ENCODE data around the gene LIPC. TPM values are rescaled to one million over a fixed set of nuclear protein-coding genes. Genes with fewer than 3 reads are reported as not detected.

The LIPC gene
- total RNA-seq, 5 donors from 2014 or later (not counting 1 experiment from before 2014, with no cell fraction given) = 0.89 to 2.1 (median 1.5) TPM

DNA sequence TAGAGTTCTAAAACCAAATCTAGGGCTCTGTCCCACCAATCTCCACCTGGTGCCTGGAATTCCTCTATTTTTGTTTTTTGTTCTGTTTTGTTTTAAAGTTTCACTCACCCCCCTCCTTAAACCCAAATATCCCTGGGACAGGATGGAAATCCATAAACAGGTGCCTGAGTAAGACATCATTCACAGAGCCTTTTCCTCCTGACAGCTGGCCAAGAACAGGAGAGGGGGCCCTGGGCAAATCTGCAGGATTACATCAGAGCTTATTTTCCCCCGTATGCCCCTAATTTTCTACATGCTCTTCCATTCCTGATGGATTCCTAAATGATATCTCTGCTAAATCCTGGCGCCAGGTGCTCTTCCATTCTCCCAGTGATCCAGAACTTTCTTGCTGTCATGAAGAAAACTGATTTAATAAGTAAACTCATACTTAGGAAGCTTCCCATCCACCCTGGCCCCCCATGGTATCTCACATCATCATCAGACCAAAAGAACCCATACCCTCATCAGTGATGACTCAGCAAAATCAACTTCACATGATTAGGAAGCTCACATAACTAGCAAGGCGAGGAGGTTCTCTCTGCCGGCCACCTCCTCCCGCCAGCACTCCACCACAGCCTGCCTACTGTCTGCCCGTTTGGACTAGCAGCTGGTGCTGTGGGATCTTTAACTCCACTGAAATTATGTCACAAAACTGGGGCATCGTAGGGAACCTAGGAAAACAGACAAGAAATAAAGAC lies 61.0 kb downstream of the LIPC start:
- Mint-ChIP-seq H3K4me1 (peaks cover 17 to 39% (median 28%) of the 10 kb centered on the region in 3 donors), H3K27me3 (no peaks in the 10 kb centered on the region), H3K36me3 (no peaks in the 10 kb centered on the region), H3K27ac (no peak overlapping the region), H3K4me3 (no peak overlapping the region), H3K9me3 (peaks cover 0 to 4% (median 0%) of the 10 kb centered on the region in 3 donors)
- DNase-seq = no peak
- Histone ChIP-seq H3K9me3 (no peaks in the 10 kb centered on the region), H3K27ac (ENCODE audit: low read length) (no peak overlapping the region), H3K4me1 (ENCODE audit: control insufficient read depth in 1 of 2, extremely low read depth in 1 of 2, insufficient read depth in 2 of 2, low read length in 2 of 2) (peaks cover 9 to 16% of the 10 kb centered on the region in 2 experiments), H3K4me3 (ENCODE audit: control insufficient read depth in 1 of 2, extremely low read depth in 1 of 2, low read length in 1 of 2) (no peak overlapping the region), H3K27me3 (replicated peaks in 1 of 2; ENCODE audit: control insufficient read depth in 2 of 2, extremely low read depth in 1 of 2, insufficient read depth in 2 of 2, low read length in 1 of 2) (no peaks in the 10 kb centered on the region), H3K36me3 (ENCODE audit: control insufficient read depth in 2 of 2, extremely low read depth in 1 of 2, insufficient read depth in 1 of 2, low read length in 1 of 2) (no peaks in the 10 kb centered on the region)
- ChIA-PET POLR2A (no interaction called here), CTCF (no interaction called here)
- 88% methylated on average over 5 of the region's 7 CpGs for WGBS (ENCODE audit: insufficient coverage)
- ATAC-seq (replicated peaks in 1 of 4) = no peak

DNA sequence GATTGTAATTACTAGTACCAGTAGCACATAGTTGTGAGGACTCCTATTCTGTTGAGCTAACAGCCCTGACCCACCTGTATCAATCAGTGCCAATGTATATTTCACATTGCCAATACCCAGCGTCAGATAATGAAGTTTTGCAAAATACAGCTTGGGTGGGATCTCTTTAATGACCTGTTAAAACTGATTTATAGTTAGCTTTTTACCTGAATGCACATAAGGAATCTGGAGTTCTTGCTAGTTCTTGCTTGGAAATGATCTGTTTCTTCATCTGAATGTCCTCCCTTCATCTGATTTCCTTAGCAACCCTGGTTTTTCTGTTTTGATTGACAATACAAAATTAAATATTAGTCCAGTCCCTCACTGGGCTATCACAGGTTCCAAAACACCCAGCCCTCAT lies 62.8 kb downstream of the LIPC start:
- DNase-seq = no peak
- Histone ChIP-seq H3K27me3 (replicated peaks in 1 of 2; ENCODE audit: control insufficient read depth in 2 of 2, extremely low read depth in 1 of 2, insufficient read depth in 2 of 2, low read length in 1 of 2) (no peaks in the 10 kb centered on the region), H3K27ac (ENCODE audit: low read length) (no peak overlapping the region), H3K4me3 (ENCODE audit: control insufficient read depth in 1 of 2, extremely low read depth in 1 of 2, low read length in 1 of 2) (no peak overlapping the region), H3K9me3 (no peaks in the 10 kb centered on the region), H3K4me1 (ENCODE audit: control insufficient read depth in 1 of 2, extremely low read depth in 1 of 2, insufficient read depth in 2 of 2, low read length in 2 of 2) (peaks cover 7 to 16% of the 10 kb centered on the region in 2 experiments), H3K36me3 (ENCODE audit: control insufficient read depth in 2 of 2, extremely low read depth in 1 of 2, insufficient read depth in 1 of 2, low read length in 1 of 2) (no peaks in the 10 kb centered on the region)
- ChIA-PET CTCF (no interaction called here), POLR2A (no interaction called here)
- no peak for ATAC-seq (replicated peaks in 1 of 4)
- no peaks in the 10 kb centered on the region for H3K36me3 Mint-ChIP-seq
- no peaks in the 10 kb centered on the region for H3K27me3 Mint-ChIP-seq
- H3K27ac Mint-ChIP-seq = no peak overlapping the region
- H3K4me3 Mint-ChIP-seq = no peak overlapping the region
- no peaks in the 10 kb centered on the region for H3K9me3 Mint-ChIP-seq
- peaks cover 17 to 43% (median 25%) of the 10 kb centered on the region in 3 donors for H3K4me1 Mint-ChIP-seq
- WGBS (ENCODE audit: insufficient coverage) = no CpG with 5 or more reads among the region's 1 CpG

DNA sequence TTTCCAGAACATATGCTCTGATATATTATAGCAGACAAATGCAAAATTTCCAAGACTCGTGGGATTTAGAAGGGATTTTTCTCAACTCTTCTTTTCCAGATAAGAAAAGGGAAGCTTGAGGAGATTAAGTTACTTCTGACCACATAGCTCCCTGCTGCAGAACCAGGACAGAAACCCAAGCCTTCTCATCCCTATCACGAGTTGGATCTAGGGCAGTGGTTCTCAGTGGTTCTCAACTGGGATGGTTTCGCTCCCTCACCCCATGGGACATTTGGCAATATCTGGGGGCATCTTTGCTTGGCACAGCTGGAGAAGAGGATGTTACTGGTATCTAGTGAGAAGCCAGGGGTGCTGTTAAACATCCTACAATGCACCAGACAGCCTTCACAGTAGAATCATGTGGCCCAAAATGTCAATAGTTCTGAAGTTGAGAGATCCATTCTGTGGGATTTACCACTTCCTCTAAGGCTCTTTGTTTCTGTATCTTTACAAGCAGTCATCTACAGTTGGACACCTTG lies 64.2 kb downstream of the LIPC start:
- H3K4me3 Mint-ChIP-seq = peak overlapping the region in 1 of 3 donors; percentile 18
- no peaks in the 10 kb centered on the region for H3K36me3 Mint-ChIP-seq
- Histone ChIP-seq H3K4me1 (ENCODE audit: control insufficient read depth in 1 of 2, extremely low read depth in 1 of 2, insufficient read depth in 2 of 2, low read length in 2 of 2) (peaks cover 7 to 16% of the 10 kb centered on the region in 2 experiments), H3K4me3 (ENCODE audit: control insufficient read depth in 1 of 2, extremely low read depth in 1 of 2, low read length in 1 of 2) (no peak overlapping the region), H3K36me3 (ENCODE audit: control insufficient read depth in 2 of 2, extremely low read depth in 1 of 2, insufficient read depth in 1 of 2, low read length in 1 of 2) (no peaks in the 10 kb centered on the region), H3K27me3 (replicated peaks in 1 of 2; ENCODE audit: control insufficient read depth in 2 of 2, extremely low read depth in 1 of 2, insufficient read depth in 2 of 2, low read length in 1 of 2) (no peaks in the 10 kb centered on the region), H3K9me3 (no peaks in the 10 kb centered on the region), H3K27ac (ENCODE audit: low read length) (no peak overlapping the region)
- ATAC-seq (replicated peaks in 1 of 4) (peak; percentile 43 to 86 (median 82)), DNase-seq (peak in 1 of 35 experiments; percentile 20)
- peak overlapping the region in 1 of 2 donors; percentile 12 for H3K27ac Mint-ChIP-seq
- POLR2A ChIA-PET = no interaction called here
- no CpG with 5 or more reads among the region's 3 CpGs for WGBS (ENCODE audit: insufficient coverage)
- H3K27me3 Mint-ChIP-seq = no peaks in the 10 kb centered on the region
- no peaks in the 10 kb centered on the region for H3K9me3 Mint-ChIP-seq
- CTCF ChIA-PET = no interaction called here
- H3K4me1 Mint-ChIP-seq = peaks cover 17 to 52% (median 25%) of the 10 kb centered on the region in 3 donors

DNA sequence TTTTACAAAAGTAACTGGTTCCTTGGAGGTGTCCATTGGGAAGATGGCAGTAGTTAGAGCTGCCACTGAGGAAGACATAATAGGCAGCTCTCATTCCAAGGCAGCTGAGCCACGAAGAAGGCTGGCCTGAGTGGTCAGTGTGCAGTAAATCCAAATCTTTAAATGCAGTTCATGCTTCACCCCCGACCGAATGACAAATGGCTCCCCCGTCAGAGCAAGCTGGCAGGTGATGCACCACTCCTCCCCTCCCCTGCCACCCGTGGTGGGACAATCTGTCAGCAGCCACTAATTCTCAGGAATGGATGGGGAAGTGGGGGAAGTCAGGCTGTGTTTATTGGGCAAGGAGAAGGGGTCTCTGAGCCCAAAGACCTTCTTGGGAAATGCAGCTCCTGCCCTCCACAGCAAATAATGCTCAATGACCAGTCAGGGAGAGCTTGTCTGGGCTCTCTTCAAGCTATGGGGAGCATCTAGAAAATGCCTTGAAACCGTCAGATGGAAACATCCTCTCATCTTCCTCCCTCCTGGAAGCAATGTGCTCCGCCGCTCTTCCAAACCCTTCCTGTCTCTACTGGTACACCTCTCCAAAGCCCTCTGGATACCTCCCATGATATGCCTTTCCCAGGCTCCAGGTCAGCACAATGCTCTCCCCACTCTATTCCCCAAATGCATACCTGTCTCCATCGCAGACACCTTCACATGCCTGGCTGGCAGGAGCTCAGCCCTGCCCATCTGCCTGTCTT lies 65.4 kb downstream of the LIPC start:
- no peaks in the 10 kb centered on the region for H3K36me3 Mint-ChIP-seq
- H3K27ac Mint-ChIP-seq = no peak overlapping the region
- no peaks in the 10 kb centered on the region for H3K9me3 ChIP-seq
- H3K4me1 Mint-ChIP-seq = peaks cover 17 to 58% (median 25%) of the 10 kb centered on the region in 3 donors
- DNase-seq (no peak), ATAC-seq (replicated peaks in 1 of 4) (no peak)
- no peaks in the 10 kb centered on the region for H3K27me3 Mint-ChIP-seq
- H3K36me3 ChIP-seq (ENCODE audit: control insufficient read depth in 2 of 2, extremely low read depth in 1 of 2, insufficient read depth in 1 of 2, low read length in 1 of 2) = no peaks in the 10 kb centered on the region
- no peak overlapping the region for H3K4me3 Mint-ChIP-seq
- no peaks in the 10 kb centered on the region for H3K9me3 Mint-ChIP-seq
- 94% methylated on average over 4 of the region's 9 CpGs for WGBS (ENCODE audit: insufficient coverage)
- H3K27me3 ChIP-seq (replicated peaks in 1 of 2; ENCODE audit: control insufficient read depth in 2 of 2, extremely low read depth in 1 of 2, insufficient read depth in 2 of 2, low read length in 1 of 2) = no peaks in the 10 kb centered on the region
- ChIA-PET POLR2A (no interaction called here), CTCF (no interaction called here)
- no peak overlapping the region for H3K4me3 ChIP-seq (ENCODE audit: control insufficient read depth in 1 of 2, extremely low read depth in 1 of 2, low read length in 1 of 2)
- H3K4me1 ChIP-seq (ENCODE audit: control insufficient read depth in 1 of 2, extremely low read depth in 1 of 2, insufficient read depth in 2 of 2, low read length in 2 of 2) = peaks cover 7 to 16% of the 10 kb centered on the region in 2 experiments
- H3K27ac ChIP-seq (ENCODE audit: low read length) = no peak overlapping the region

DNA sequence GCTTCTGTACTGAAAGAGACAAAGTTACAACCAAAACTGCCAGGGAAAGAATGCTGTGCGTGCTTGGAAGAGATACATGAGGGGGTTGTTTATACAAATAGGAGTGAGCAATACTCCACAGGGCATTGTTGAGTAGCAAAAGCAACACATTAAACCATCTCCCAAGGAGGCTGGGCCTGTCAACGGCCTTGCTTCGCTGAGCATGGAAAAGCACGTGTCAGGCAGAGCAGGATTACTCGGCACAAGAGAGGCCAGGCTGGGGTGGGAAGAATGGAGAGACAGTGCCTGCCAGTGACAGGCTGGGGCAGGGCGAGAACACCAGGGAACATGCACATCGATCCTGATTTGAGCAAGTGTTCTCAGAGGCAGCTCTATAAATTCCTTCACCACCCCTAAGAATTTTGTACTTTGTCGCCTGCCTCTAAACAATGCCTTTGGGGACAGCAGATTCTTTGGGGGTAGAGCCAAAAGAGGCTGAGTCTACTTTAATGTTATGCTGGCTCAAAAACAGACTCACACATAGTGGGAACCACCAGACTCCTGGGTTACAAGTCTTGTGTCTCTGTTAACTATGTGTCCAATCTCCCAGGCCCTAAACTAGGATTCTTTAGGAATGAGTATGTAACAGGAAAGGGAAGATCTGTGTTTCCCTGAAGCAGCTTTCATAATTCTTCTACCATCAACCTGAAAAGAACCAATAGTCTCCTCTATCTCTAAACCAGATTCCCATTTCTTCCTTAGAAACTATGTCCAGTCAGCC lies 67.2 kb downstream of the LIPC start:
- H3K36me3 ChIP-seq (ENCODE audit: control insufficient read depth in 2 of 2, extremely low read depth in 1 of 2, insufficient read depth in 1 of 2, low read length in 1 of 2) = no peaks in the 10 kb centered on the region
- 100% methylated on average over 2 of the region's 8 CpGs for WGBS (ENCODE audit: insufficient coverage)
- peaks cover 17 to 51% (median 25%) of the 10 kb centered on the region in 3 donors for H3K4me1 Mint-ChIP-seq
- H3K9me3 Mint-ChIP-seq = no peaks in the 10 kb centered on the region
- H3K27ac Mint-ChIP-seq = no peak overlapping the region
- ATAC-seq (replicated peaks in 1 of 4) (no peak), DNase-seq (no peak)
- H3K9me3 ChIP-seq = no peaks in the 10 kb centered on the region
- no peaks in the 10 kb centered on the region for H3K36me3 Mint-ChIP-seq
- H3K4me1 ChIP-seq (ENCODE audit: control insufficient read depth in 1 of 2, extremely low read depth in 1 of 2, insufficient read depth in 2 of 2, low read length in 2 of 2) = peaks cover 7 to 16% of the 10 kb centered on the region in 2 experiments
- no peak overlapping the region for H3K27ac ChIP-seq (ENCODE audit: low read length)
- no peaks in the 10 kb centered on the region for H3K27me3 Mint-ChIP-seq
- H3K27me3 ChIP-seq (replicated peaks in 1 of 2; ENCODE audit: control insufficient read depth in 2 of 2, extremely low read depth in 1 of 2, insufficient read depth in 2 of 2, low read length in 1 of 2) = no peaks in the 10 kb centered on the region
- ChIA-PET POLR2A (no interaction called here), CTCF (no interaction called here)
- H3K4me3 ChIP-seq (ENCODE audit: control insufficient read depth in 1 of 2, extremely low read depth in 1 of 2, low read length in 1 of 2) = no peak overlapping the region
- no peak overlapping the region for H3K4me3 Mint-ChIP-seq

DNA sequence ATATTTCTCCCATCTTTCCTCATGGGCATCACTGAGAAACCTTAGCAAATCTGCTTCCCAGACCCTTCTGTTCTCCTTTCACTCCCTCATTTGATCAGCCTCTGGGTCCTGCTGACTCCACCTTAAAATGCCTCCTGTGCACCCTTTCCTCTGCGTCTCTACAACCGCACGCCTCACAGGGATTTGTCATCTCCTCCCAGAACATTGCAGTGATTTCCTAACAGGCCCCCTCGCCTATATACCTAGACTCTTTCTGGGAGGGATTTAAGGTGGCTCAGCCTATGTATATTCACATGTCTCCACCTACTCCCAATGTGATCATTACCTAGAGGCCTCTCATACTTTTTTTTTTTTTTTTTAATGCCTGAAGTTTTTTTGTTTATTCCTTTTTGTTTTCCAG lies 69.2 kb downstream of the LIPC start:
- peaks cover 16 to 54% (median 27%) of the 10 kb centered on the region in 3 donors for H3K4me1 Mint-ChIP-seq
- POLR2A ChIA-PET = no interaction called here
- H3K27me3 ChIP-seq (replicated peaks in 1 of 2; ENCODE audit: control insufficient read depth in 2 of 2, extremely low read depth in 1 of 2, insufficient read depth in 2 of 2, low read length in 1 of 2) = no peaks in the 10 kb centered on the region
- no peak overlapping the region for H3K27ac Mint-ChIP-seq
- H3K36me3 Mint-ChIP-seq = no peaks in the 10 kb centered on the region
- no CpG with 5 or more reads among the region's 4 CpGs for WGBS (ENCODE audit: insufficient coverage)
- CTCF ChIA-PET = no interaction called here
- no peak overlapping the region for H3K4me3 ChIP-seq (ENCODE audit: control insufficient read depth in 1 of 2, extremely low read depth in 1 of 2, low read length in 1 of 2)
- no peaks in the 10 kb centered on the region for H3K36me3 ChIP-seq (ENCODE audit: control insufficient read depth in 2 of 2, extremely low read depth in 1 of 2, insufficient read depth in 1 of 2, low read length in 1 of 2)
- no peak overlapping the region for H3K27ac ChIP-seq (ENCODE audit: low read length)
- H3K4me3 Mint-ChIP-seq = no peak overlapping the region
- no peaks in the 10 kb centered on the region for H3K9me3 Mint-ChIP-seq
- DNase-seq (no peak), ATAC-seq (replicated peaks in 1 of 4) (no peak)
- H3K27me3 Mint-ChIP-seq = no peaks in the 10 kb centered on the region
- no peaks in the 10 kb centered on the region for H3K9me3 ChIP-seq
- peaks cover 15 to 19% of the 10 kb centered on the region in 2 experiments for H3K4me1 ChIP-seq (ENCODE audit: control insufficient read depth in 1 of 2, extremely low read depth in 1 of 2, insufficient read depth in 2 of 2, low read length in 2 of 2)
